AG08395 (cell line): Measurements from ENCODE around the gene ATP6V0E2.
A peak's percentile ranks its signal among the peaks of the same experiment; 100 is the strongest.

Experiments
- DNase-seq: peaks from one replicate; pipeline ENCODE4 v3.0.0; 2012; ENCODE audit warnings: mixed read lengths, low spot score

ATP6V0E2 gene

GRCh38 chr7:149864023-149864422 is 9.7 kb upstream of the ATP6V0E2 start:
- no peak for DNase-seq

GRCh38 chr7:149864751-149865150 is 9.0 kb upstream of the ATP6V0E2 start:
- DNase-seq: no peak

DNA sequence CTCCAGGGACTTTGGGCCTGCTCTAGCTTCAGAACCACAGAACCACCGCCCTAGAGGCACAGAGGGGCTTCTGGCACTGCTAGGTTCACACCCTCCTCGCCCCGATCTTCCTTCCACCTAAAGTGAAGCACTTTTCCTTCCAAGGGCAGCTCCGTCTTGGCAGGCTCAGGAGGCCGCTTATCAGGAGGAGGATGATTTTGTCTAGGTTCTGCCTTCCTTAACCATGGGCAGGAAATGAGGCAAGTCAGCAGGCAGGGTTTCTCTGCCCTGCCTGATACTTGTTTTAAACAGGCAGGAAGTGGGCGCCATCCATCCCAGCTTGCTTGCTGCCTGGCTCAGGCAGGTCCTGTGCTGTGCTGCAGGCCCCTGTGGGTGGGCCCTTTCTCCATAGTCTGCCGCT is 8.3 kb upstream of the ATP6V0E2 start:
- no peak for DNase-seq

DNA sequence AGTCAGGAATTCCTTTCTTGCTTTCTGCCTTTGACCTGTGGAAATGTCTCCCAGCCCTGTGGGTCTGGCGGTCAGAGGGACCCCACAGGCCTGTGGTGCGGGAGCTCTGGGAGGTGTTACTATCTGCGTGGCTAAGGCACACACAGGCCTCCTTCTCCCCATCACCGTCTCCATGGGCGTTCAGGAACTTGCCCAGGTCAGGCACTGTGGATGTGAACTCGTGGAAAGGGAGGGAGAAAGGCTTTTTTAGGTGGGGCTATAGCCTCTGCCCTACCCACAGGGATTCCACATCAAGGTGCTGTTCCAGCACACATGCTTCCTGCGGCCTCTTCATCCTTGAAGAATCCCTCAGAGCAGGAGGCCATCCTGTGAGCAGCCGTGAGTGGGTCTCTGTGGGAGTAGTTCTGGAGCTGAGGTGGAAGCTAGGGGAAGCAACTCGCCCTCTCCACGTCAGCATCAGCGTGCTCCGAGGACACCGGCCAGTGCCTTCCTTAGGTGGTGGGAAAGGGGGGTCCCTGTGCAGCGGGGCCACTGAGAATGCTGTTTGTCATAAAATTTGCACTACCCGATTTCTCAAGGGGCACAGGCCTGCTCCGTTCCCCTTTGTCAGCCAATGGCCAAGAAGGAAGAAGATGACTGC is 7.5 kb upstream of the ATP6V0E2 start:
- no peak for DNase-seq

DNA sequence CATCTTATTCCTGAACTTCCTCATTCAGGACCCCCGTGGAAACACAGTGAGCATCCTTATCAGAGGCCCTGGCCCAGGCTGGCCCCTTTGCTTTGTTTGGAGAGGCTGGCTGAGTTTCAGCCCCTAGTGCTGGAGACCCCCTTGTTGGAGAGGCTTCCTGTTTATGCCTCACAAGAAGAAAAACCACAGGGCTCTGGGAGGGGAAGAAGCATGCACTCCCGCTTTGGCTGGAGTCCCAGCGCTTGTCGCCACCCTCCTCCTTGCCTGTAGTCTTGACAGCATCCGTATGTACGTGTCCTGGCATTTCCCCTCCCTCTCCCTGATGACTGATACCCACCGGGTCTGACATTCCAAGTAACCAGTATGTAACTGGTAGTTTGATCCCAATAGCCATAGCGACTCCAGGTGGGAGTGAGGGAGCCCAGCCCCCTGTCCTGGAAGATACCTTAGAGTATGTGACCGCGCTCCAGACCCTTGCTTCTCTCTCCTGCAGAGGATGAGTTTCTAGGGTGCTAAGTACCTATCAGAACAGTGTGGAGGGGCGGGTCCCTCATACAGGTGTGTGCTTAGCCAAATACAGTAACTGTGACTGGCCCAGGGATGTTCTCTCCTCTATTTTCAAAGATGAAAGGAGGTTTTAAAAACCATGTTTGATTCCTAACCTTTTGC is 6.9 kb upstream of the ATP6V0E2 start:
- no peak for DNase-seq

- no peak for DNase-seq
These were observed 5.8 kb upstream of the ATP6V0E2 start for GRCh38 chr7:149867762-149868622.

GRCh38 chr7:149868623-149869290 is 5.0 kb upstream of the ATP6V0E2 start:
- DNase-seq: no peak

- DNase-seq: no peak
These were observed 4.5 kb upstream of the ATP6V0E2 start for GRCh38 chr7:149869291-149869650.

DNA sequence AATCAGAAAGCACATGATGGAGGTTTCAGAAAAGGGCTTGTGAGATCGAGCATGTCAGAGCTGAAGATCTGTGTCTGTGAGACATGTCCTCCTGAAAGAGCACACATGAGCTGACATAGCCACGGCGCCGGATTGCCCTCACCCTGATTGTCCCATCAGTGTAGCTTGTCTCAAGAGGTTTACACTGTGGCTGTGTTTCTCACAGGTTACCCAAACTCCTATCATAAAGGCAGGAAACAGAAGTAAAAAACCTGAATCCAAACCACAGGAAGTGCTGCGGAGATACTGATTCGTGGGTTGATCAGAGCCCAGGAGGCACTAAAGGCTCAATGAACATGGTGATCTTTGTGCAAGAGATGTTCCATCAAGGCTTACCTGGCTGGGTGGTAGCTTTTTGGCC is 3.9 kb upstream of the ATP6V0E2 start:
- no peak for DNase-seq

GRCh38 chr7:149870274-149870673 is 3.5 kb upstream of the ATP6V0E2 start:
- DNase-seq: no peak

DNA sequence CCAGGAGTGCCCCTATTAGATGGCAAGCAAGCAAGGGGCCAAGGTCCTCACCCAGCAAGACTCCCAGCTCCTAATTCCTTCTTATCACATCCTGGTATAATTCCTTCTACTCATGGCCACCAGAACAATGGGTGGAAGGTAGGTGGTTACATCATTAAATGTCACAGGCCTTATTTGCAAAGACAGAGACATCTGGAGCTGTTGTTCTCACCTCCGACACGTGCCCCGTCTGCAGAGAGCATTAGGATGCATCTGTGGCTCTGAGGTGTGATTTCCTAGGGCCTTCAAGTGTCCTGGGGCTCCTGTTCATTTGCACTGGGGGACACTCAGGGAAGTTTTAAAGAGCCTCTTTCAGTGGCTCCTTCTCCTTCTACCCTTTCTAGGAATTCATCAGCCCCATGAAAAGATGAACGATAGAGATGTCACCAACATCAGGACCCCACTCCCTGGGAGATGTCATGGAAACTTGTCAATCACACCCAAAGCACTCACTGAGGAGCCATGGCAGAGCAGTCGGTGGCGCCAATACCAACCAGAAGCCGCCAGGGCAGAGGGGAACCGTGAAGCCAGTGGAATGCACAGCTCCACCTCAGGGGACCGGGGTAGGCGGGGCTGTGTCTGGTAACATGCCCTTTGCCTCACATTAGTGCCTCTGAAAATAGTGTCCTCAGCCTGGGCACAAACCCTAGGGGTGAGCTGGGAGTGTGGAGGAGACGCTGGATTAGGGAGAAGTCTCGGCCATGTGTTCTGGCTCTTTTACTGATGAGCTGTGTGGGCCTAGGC is 2.9 kb upstream of the ATP6V0E2 start:
- no peak for DNase-seq

DNA sequence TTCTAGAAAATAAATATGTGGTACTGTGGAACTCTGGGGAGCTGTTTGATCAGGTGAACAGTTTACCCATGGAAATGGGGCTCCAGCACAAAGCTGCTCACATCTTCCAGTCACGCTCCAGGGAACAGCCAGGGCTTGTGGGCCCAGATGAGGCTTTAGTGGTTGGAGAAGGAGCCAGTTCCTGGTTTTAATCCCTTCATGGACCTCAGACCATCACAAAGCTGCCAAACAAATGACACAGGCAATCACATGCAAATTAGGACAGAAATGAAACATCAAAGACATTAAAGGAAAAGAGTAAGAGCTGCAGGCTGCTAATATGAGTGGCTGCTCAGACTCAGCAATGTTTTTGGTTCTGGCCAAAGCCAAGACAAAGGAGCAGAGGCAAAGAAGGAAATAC is 2.2 kb upstream of the ATP6V0E2 start:
- DNase-seq: no peak

- DNase-seq: peak; percentile 95
These were observed 1.2 kb upstream of the ATP6V0E2 start for GRCh38 chr7:149872419-149873073.

DNA sequence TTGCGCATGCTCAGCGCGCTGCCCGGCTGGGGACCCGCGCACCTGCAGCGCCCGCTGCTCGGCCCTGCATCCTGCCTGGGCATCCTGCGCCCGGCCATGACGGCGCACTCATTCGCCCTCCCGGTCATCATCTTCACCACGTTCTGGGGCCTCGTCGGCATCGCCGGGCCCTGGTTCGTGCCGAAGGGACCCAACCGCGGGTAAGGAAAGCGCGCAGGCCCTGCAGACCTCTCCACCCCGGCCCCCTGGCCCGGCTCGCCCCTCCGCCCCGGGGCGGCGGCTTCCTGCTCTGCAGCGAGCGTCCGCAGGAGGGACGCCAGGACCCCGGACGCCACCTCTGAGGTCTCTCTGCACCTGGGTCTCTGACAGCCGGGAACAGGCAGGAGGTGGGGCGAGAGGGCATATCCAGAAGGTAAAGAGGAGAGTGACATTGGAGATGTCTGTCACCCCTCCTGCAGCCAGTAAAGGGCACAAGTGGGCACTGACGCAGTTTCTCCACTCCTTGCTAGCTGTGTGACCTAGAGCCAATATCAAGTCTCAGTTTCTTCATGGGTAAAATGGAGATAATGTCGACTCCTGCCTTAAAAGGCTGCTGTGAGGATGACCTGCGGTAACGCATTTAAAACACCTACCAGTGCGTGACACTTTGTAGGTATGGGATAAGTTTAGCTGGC is 338 bp downstream of the ATP6V0E2 start:
- DNase-seq: no peak

- DNase-seq: no peak
These were observed 867 bp downstream of the ATP6V0E2 start for GRCh38 chr7:149874644-149875028.

- DNase-seq: no peak
These were observed 1.6 kb downstream of the ATP6V0E2 start for GRCh38 chr7:149875396-149875795.

- no peak for DNase-seq
These were observed 4.2 kb downstream of the ATP6V0E2 start for GRCh38 chr7:149877890-149878522.

DNA sequence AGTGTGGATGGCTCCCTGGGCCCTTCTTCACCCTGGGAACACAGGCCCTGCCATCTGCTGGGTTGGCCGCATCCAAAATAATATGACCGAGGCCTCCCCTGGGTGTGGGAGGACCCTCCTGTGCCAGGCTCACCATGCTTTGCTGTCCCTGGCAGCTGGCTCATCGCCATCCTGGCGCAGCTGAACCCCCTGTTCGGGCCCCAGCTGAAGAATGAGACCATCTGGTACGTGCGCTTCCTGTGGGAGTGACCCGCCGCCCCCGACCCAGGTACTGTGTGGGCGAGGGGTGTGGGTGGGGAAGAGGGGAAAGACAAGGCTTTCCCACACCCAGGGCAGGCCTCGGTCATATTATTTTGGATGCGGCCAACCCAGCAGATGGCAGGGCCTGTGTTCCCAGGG is 4.8 kb downstream of the ATP6V0E2 start:
- DNase-seq: no peak

DNA sequence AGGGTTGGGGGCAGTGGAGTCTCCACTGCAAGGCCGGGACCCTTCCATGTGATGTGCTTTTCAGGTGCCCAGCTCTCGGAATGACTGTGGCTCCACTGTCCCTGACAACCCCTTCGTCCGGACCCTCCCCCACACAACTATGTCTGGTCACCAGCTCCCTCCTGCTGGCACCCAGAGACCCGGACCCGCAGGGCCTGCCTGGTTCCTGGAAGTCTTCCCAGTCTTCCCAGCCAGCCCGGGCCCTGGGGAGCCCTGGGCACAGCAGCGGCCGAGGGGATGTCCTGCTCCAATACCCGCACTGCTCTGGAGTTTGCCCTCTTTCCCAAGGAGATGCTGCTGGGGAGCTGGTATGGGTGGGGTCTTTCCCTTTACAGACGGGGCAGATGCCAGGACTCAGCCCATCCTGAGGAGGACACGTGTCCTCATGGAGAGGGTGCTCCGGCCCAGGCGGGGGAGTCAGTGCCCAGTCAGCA is 5.5 kb downstream of the ATP6V0E2 start:
- no peak for DNase-seq
